Glutamatergic neuron (in vitro differentiated cells): ENCODE data around the gene WDR37. TPM values are rescaled to one million over a fixed set of nuclear protein-coding genes. Genes with fewer than 3 reads are reported as not detected.
A peak's percentile ranks its signal among the peaks of the same experiment; 100 is the strongest.

Experiments used
- DNase-seq: peaks from one replicate; pipeline ENCODE4 v3.0.0; 2022
- H3K27ac Mint-ChIP-seq: one replicate; pipeline ENCODE4 v1.8.0; 2020; ENCODE audit warnings: mild to moderate bottlenecking, mixed read lengths, inconsistent platforms; ENCODE audit not compliant: unreplicated experiment
- H3K27me3 Mint-ChIP-seq: one replicate; pipeline ENCODE4 v1.8.0; 2020; ENCODE audit warnings: mild to moderate bottlenecking, moderate library complexity, mixed read lengths, inconsistent platforms; ENCODE audit not compliant: unreplicated experiment
- H3K36me3 Mint-ChIP-seq: one replicate; pipeline ENCODE4 v1.8.0; 2020; ENCODE audit warnings: mild to moderate bottlenecking, mixed read lengths, inconsistent platforms; ENCODE audit not compliant: unreplicated experiment
- H3K4me1 Mint-ChIP-seq: one replicate; pipeline ENCODE4 v1.8.0; 2020; ENCODE audit warnings: mild to moderate bottlenecking, low read depth, mixed read lengths, inconsistent platforms; ENCODE audit not compliant: unreplicated experiment
- H3K4me3 Mint-ChIP-seq: one replicate; pipeline ENCODE4 v1.8.0; 2020; ENCODE audit warnings: mild to moderate bottlenecking, mixed read lengths, inconsistent platforms; ENCODE audit not compliant: unreplicated experiment
- H3K9me3 Mint-ChIP-seq: one replicate; pipeline ENCODE4 v1.8.0; 2020; ENCODE audit warnings: mild to moderate bottlenecking, moderate library complexity, mixed read lengths, inconsistent platforms; ENCODE audit not compliant: unreplicated experiment
- total RNA-seq: library from RNA; stranded (reverse); fragmentation: NEBNext Ultra II Directional; extraction: Animal tissue kit (Norgen Biotek cat#: 25700); gene quantifications from one replicate; pipeline ENCODE4 v1.2.1, GENCODE V29; 2021; ENCODE audit not compliant: unreplicated experiment
- TF ChIP-seq, protein P1 (sequence below): fragments of 200-600 bp; sonication (generic); IDR thresholded peaks from one replicate; pipeline ENCODE4 v1.5.0; 2021; ENCODE audit not compliant: partially characterized antibody, unreplicated experiment

Gene WDR37
- total RNA-seq, 1 donor from 2014 or later, result 27.8 TPM

DNA sequence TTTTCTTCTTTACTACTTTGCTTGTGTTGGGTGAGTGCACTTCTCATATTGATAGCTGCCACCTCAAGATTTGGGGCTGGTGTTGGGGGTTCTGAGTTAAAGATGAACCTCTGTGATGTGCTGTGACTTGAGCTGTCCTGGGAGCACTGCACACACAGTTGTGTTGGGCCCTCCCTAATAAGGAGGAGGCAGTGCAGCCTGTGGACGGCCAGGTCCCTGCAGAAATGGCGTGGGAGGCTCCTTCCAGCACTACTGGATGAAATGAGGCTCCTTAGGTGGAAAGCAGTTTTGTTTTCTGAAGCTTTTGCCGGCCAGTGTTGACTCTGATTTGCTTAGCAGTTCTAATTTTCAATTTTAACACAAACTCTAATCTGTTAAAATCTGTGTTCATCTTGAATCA, 44.0 kb downstream of the WDR37 start:
- Mint-ChIP-seq H3K4me1 (peaks cover 22% of the 10 kb centered on the region), H3K9me3 (peaks cover 6% of the 10 kb centered on the region), H3K36me3 (peaks cover 11% of the 10 kb centered on the region), H3K27me3 (peaks cover 12% of the 10 kb centered on the region), H3K4me3 (no peak overlapping the region), H3K27ac (no peak overlapping the region)
- DNase-seq, result no peak
- TF ChIP-seq, protein P1, sequence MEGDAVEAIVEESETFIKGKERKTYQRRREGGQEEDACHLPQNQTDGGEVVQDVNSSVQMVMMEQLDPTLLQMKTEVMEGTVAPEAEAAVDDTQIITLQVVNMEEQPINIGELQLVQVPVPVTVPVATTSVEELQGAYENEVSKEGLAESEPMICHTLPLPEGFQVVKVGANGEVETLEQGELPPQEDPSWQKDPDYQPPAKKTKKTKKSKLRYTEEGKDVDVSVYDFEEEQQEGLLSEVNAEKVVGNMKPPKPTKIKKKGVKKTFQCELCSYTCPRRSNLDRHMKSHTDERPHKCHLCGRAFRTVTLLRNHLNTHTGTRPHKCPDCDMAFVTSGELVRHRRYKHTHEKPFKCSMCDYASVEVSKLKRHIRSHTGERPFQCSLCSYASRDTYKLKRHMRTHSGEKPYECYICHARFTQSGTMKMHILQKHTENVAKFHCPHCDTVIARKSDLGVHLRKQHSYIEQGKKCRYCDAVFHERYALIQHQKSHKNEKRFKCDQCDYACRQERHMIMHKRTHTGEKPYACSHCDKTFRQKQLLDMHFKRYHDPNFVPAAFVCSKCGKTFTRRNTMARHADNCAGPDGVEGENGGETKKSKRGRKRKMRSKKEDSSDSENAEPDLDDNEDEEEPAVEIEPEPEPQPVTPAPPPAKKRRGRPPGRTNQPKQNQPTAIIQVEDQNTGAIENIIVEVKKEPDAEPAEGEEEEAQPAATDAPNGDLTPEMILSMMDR, result no peak

DNA sequence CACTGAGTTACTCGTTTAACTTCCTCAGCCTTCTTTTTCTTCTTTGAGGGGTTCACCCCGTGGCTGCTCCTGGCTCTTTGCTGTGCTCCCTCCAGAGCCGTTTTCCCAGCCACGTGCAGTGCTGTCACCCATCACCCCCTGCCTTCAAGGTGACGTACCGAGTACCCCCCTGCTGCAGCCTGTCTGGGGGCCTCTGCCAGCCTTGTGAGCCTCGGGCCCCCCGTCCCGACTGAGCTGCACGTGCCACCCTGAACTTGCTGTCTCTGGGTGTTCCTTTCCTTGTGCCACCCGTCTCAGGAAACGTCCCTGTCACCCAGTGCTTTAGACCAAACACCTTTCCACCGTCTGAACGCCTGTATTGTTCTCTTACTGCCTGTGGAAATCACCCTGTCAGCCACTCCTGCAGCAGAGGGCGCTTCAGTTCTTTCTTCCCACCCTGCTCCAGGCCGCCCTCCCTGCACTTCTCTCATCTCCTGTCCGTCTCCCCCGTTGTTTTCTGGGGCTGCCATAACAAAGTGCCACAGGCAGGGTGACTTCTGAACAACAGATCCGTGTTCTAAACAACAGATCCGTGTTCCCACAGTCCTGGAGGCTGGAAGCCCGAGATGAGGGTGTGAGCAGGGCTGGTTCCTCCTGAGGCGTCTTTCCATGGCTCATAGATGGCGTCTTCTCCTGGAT, 44.6 kb downstream of the WDR37 start:
- Mint-ChIP-seq H3K27ac (no peak overlapping the region), H3K27me3 (peaks cover 12% of the 10 kb centered on the region), H3K4me1 (peaks cover 22% of the 10 kb centered on the region), H3K4me3 (no peak overlapping the region), H3K9me3 (peaks cover 6% of the 10 kb centered on the region), H3K36me3 (peaks cover 14% of the 10 kb centered on the region)
- peak; percentile 55 for DNase-seq
- TF ChIP-seq, protein P1, result no peak

DNA sequence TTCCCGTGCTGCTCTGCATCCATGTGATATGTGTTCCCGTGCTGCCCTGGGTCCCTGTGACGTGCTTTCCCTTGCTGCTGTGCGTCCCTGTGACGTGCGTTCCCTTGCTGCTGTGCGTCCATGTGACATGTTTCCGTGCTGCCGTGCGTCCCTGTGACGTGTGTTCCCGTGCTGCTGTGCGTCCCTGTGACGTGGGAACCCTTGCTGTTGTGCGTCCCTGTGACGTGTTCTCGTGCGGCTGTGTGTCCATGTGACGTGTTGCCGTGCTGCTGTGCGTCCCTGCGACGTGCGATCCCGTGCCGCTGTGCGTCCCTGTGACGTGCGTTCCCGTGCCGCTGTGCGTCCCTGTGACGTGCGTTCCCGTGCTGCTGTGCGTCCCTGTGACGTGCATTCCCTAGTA, 45.8 kb downstream of the WDR37 start:
- Mint-ChIP-seq H3K36me3 (peaks cover 19% of the 10 kb centered on the region), H3K27ac (peak overlapping the region; percentile 28), H3K4me3 (peak overlapping the region; percentile 21), H3K4me1 (peaks cover 22% of the 10 kb centered on the region), H3K27me3 (peaks cover 13% of the 10 kb centered on the region), H3K9me3 (peaks cover 9% of the 10 kb centered on the region)
- TF ChIP-seq, protein P1, result no peak
- no peak for DNase-seq

DNA sequence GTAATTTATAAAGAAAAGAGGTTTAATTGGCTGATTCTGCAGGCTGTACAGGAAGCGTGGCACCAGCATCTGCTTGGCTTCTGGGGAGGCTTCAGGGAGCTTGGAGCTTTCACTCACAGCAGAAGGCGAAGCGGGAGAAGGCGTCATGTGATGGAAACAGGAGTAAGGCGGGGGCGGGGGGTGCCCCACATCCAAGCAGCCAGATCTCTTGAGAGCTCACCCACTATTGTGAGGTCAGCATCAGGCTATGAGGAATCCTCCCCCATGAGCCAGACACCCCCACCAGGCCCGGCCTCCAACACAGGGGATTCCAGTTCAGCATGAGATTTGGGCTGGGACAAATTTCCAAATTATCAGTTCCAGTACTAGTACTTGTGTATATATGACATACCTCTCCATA, 46.2 kb downstream of the WDR37 start:
- peaks cover 22% of the 10 kb centered on the region for H3K4me1 Mint-ChIP-seq

DNA sequence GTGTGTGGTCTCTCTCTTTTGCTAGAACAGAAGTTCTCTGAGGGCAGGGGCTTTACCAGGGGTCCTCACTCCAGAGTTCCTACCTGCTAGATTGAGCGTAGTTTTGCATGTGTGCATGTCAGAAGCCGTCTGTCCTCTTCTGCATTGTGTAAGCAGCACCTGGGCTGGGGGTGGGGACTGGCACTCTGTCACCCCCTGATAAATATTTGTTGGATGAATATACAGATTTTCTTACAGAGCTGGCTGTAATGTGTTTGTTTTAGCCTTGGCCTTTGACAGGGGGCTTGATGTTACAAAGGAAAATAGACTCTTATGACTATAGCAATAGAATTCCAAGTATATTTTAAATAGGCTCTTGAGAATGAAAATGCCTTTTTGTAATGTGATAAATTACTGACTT, 46.6 kb downstream of the WDR37 start:
- H3K36me3 Mint-ChIP-seq, result peaks cover 23% of the 10 kb centered on the region
- H3K27ac Mint-ChIP-seq, result no peak overlapping the region
- DNase-seq, result no peak
- H3K9me3 Mint-ChIP-seq, result peaks cover 12% of the 10 kb centered on the region
- peaks cover 12% of the 10 kb centered on the region for H3K27me3 Mint-ChIP-seq
- no peak overlapping the region for H3K4me3 Mint-ChIP-seq
- TF ChIP-seq, protein P1, result no peak
- peaks cover 22% of the 10 kb centered on the region for H3K4me1 Mint-ChIP-seq

More for the DNA sequence above, 46.2 kb downstream of the WDR37 start:
- Mint-ChIP-seq H3K36me3 (peaks cover 19% of the 10 kb centered on the region), H3K27me3 (peaks cover 13% of the 10 kb centered on the region), H3K27ac (no peak overlapping the region), H3K4me3 (no peak overlapping the region), H3K9me3 (peaks cover 9% of the 10 kb centered on the region)
- DNase-seq, result no peak
- TF ChIP-seq, protein P1, result no peak
